GM20431 (cell line): ENCODE results near the gene METTL2B.
"Not testable (repeated sequence)": the region's sequence is repeated elsewhere in the genome, so short reads cannot be mapped to it uniquely, and the experiment has no call there.

Experiments used
- in situ Hi-C: fragments of 300-500 bp; cut with MseI, MboI; formaldehyde crosslinking; loops from one replicate; pipeline ENCODE4 v1.15.0; 2020; ENCODE audit warnings: low sequenced_read_pairs; ENCODE audit not compliant: unreplicated experiment

The METTL2B gene

DNA sequence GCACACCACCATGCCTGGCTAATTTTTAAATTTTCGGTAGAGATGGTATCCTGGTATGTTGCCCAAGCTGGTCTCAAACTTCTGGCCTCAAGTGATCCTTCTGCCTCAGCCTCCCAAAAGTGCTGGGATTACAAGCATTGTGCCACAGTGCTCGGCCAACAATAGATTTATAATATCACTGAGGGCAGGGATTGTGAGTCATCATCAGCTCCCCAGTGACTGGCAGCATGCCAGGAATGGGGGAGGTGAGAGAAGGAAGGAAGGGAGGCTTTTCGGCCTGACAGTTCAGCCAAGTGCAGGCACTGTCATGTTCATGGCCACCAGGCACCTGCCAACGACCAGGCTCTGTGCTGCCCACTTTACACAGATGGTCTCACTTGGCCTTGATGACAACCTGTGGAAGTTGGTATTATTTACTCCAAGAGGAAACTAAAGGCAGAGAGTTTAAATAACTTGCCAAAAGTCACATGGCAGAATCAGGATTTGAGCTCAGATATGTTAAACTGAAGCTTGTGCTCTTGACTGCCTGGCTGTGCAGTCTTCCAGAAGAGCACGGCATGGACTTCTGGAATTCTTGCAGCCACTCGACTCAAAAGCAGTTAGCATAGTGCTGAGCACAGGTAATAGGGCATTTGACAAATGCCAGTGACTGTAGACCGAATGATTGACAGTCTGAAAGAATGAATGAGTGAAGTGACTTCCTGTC, 46.8 kb downstream of the METTL2B start:
- in situ Hi-C loops: not testable (repeated sequence)

DNA sequence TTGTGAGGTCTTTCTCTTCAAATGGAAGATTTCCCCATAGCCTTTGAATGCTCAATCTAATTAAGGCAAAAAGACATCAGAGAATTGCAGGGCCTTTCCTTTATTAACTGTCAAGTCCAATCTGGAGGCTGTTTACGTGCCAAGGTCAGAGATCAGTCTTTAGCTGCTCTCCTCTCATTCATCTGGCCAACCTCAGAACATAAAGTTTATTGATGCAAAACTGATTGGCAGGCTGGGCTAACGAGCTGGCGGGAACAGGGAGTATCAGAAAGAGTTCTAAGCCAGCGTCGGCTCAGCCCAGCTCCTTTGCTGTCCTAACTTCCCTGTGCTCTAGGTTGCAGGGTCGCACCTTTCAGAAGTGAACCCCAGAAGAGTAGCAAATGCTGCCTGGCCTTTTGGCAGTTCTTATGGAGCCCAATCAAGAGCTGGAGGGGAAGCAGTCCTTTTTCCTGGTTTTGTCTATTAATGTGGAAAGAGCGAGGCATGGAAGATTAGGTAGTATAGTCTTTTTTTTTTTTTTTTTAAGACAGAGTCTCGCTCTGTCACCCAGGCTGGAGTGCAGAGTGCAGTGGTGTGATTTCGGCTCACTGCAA, 47.5 kb downstream of the METTL2B start:
- in situ Hi-C loops: not testable (repeated sequence)

DNA sequence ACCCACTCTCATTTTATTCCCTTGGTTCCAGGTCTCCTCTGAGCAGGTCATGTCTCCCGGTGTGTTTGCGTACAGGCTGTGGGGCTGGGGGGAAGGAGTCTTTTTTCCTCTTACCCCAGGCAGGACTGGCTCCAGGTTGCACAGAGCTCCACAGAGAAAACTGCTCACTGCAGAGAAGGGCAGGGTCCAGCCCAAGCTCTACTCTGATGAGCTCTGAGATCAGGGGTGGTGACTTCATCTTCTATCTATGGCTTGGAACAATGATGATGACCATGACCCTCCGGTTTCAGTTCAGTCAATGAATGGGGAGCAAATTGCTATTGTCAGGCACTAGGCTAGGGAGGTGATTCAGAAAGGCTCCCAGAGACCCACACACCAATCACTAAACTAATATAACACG, 49.0 kb downstream of the METTL2B start:
- in situ Hi-C loops: not testable (repeated sequence)

DNA sequence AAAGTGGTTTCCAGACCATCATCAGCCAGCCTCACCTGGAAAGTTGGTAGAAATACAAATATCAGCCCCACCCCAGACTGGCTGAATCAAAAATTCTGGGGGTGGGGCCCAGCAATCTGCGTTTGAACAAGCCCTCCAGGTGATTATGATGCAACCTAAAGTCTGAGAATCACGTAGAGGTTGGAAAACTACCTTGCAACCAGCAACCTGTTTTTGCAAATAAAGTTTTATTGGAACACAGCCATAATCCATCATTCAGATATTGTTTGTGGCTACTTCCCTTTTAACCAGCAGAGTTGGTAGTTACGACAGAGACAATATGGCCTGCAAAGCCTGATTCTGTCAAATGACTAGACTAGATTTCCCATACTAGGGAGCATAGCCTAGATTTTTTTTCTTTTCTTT, 49.5 kb downstream of the METTL2B start:
- in situ Hi-C loops: not testable (repeated sequence)

DNA sequence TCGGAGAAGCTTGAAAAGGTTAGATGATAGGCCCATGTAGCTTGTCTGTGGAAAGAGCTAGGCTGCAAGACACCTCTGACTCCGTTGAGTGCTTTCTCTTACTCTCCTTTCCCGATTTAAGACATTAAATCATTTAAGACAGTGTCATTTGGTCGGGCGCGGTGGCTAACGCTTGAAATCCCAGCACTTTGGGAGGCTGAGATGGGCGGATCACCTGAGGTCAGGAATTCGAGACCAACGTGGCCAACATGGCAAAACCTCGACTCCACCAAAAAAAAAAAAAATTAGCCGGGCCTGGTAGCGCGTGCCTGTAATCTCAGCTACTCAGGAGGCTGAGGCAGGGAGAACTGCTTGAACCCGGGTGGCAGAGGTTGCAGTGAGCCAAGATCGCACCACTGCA, 52.6 kb downstream of the METTL2B start:
- in situ Hi-C loops: not testable (repeated sequence)

DNA sequence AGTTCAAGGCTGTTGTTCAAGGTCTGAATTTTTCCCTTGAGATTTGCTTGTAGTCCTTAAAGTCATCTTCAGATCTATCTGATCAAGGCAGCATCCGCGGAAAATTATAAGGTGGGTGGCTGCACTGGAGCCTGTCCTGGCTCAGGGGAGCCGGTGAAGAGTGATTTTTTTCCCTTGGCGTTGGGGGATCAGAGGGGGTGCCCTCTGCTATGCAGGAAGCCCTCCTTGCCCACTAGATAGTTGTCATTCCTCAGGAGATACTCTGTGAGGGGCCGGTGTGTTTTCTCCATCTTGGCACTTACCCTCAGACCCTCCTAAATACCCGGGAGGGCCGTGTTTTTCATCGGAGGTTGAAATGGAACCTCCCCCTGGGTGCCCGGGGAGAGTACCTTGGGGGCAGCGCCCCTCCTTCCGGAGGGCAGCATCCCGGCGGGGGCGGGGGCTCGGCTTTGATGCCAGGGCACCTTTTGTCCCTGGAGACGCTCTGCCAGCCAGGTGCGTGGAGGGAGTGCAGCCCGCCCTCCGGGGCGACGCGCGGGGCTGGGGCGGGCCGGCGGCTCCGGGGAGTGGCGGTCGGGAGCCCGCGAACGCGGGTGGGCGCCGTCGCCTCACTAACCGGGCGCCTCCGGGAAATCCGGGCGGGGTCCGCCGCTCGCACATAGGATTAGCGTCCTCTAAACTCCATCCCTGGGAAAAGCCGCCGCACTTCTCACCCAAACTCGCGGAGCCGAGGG, 53.7 kb downstream of the METTL2B start:
- in situ Hi-C loops: not testable (repeated sequence)

DNA sequence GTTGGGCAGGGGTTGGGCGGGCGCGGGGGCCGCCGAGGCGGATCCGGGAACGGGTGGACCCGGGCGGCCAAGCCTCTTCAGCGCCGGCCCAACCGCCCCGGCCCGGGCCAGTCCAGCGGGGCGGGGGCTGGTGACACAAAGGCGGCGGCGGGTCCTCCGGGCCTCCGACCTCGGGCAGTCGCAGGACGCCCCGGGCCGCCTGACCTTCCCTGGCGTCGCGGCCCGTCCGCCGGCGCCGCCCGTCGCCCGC, 54.2 kb downstream of the METTL2B start:
- in situ Hi-C loops: no loop called here

DNA sequence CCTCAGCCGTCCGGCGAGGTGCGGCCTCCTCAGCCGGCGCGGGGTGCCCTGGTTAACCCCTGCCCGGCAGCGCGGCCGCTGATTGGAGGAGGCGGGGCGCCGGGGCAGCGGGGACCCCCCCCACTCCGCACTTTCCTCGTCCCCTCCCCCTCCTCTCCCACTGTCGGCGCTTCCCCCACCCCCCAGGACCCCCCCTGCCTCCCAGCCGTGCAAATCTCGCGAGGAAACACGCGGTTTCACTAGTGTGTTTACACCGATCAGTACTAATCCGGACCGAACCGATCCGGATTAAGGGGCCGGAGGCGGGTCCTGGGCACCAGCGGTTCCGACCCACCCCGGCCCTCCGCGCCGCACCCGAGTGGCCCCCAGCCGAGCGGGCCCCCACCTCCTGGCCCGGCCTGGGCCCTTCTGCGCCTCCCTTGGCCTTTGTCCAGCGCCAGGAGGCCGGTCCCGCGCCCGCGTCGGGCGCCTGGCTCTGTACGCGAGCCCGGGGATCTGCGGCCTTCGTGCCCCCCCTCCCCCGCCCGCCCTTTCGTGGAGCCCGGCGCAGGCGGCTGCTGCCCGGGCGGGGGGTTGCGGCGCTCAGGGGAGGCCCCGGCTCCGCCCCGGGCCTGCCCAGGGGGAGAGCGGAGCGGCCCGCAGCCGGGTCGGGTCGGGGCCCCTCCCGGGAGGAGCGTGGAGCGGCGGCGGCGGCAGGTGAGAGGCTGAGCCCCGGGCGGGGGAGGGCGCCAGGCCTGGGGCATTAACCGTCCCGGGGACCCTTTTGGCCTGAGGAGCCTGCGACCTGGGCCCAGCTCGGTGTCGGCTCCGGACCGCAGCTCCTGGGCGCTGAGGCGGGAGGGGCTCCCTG, 54.8 kb downstream of the METTL2B start:
- in situ Hi-C loops: not testable (repeated sequence)

DNA sequence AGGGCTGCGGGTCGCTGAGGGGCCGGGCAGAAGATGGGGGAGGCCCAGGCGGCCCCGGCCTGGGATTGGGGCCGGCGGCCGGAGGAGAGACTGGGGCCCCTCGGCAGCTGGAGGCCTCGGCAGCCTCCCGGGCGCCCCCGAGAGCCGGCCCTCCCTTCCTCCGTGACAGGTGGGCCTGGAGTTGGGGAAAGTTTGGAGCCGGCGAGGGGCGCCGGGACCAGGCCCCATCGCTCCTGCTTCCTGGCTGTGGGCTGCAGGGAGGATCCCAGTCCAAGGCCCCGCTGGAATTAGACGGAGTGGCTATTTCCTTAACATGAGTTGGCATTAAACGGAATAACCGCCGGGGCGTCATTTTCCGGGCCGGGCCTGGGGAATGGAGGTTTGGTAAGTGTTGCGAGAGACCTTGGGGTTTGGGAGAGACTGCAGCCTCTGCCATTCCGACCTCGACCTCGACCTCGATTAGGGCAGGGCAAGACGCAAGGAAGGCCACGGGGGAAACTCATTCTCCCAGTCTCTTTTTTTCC, 55.5 kb downstream of the METTL2B start:
- in situ Hi-C loops: not testable (repeated sequence)

DNA sequence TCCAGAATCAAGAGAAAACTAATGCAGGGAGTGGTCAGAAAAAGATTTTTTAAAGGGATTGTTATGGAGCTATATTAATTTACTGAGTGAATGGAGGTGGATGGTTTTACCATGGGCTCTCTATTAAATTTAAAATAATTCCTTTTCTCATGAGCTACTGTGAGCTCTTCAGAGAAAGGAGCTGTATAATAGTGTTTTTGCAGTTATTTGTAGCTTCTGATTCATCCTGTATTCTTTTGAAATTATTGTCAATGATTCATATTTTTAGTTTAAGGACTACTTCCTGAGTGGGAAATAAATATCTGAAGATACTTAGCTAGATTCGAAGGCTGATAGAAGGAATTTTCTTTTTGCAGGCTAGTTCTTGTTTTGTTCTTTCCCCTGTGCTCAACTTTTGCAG, 56.4 kb downstream of the METTL2B start:
- in situ Hi-C loops: not testable (repeated sequence)

DNA sequence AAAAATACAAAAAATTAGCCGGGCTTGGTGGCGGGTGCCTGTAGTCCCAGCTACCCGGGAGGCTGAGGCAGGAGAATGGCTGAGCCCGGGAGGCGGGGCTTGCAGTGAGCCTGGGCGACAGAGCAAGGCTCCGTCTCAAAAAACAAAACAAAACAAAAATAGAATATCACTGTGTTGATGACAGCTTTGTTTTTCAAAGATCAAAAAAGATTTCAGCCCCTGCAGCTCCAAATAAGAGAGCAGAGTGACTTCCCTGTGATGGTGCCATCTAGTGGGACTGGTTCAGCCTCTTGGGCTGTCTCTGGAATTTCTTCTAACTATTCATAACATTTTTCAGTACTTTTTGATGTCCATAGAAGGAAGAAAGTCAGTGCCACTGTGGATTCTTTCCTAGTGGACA, 60.9 kb downstream of the METTL2B start:
- in situ Hi-C loops: not testable (repeated sequence)

DNA sequence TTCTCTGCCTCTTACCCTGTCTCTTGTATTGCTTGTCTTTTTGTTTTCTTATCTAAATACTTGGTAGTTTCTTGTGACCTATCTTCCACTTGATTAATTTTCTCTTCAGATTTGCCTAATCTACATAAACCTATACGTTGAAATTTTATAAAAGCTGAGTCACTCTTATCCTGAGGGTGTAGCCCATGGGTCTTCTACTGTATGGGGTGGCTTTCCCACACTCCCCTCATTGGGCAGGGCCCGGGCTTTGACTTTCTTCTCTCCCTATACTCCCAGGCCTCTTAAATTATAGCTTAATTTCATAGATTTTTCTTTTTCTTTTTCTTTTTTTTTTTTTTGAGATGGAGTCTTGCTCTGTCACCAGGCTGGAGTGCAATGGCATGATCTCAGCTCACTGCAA, 66.0 kb downstream of the METTL2B start:
- in situ Hi-C loops: not testable (repeated sequence)

DNA sequence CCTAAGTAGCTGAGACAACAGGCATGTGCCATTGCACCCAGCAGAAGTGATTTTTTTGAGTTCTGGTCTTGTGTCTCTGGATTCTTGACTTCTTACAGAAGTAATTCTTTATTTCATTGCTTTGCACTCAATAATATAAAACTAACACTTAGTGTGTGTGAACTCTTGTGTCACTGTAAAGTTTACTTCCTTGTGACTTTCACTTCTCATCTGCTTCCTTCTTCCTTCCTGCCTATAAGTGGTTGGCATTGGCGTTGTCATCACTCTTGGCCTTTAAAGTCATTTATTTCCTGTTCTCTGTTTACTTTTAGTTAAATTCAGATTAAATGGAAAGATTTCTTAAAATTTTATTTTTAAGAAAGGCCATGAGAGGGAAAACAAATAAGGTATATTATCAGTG, 66.8 kb downstream of the METTL2B start:
- in situ Hi-C loops: not testable (repeated sequence)

DNA sequence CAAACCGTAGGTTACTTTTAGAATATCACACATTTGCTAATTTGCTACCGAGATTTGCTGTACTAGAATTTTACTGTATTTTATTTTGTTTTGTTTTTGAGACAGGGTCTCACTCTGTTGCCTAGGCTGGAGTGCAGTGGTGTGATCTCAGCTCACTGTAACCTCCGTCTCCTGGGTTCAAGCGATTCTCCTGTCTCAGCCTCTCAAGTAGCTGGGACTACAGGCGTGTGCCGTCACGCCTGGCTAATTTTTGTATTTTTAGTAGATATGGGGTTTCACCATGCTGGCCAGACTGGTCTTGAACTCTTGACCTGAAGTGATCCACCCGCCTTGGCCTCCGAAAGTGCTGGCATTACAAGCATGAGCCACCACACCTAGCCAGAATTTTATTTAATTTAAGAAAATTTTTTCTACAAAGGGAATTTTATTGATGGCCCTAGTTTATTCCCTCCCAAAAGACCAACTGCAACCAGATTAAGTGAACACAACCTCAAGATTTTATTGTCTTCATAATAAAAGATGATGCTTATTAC, 69.8 kb downstream of the METTL2B start:
- in situ Hi-C loops: not testable (repeated sequence)

DNA sequence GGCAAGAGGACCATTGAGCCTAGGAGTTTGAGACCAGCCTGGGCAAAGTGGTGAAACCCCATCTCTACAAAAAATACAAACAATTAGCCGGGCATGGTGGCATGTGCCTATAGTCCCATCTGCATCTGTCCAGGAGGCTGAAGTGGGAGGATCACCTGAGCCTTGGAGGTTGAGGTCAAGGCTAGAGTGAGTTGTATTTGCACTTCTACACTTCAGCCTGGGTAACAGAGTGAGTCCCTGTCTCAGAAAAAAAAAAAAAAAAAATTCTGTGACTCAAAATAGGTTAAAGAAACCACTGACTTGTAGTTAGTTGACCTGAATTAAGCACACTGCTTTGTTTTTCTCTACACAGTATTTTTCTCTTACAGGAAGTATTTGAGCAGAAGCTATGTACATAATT, 74.4 kb downstream of the METTL2B start:
- in situ Hi-C loops: no loop called here

DNA sequence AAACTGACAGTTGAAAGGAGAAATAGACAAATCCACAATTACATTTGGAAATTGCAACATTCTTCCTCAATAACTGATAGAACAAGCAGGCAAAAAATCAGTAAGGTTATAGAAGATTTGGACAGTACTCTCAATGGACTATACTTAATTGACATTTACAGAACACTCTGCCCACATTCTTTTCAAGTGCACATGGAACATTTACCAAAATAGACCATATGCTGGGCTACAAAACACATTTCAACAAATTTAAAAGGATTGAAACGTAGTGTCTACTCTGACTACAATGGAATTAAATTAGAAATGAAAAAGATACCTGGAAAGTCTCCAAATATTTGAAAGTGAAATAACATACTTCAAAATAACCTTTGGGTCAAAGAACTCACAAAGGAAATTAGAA, 77.8 kb downstream of the METTL2B start:
- in situ Hi-C loops: not testable (repeated sequence)
